T-helper 1 cell treated with Interleukin-12 subunit alpha and Interleukin-12 subunit beta and Interleukin-4 antibody, amounts not matched to agents 30 μg/mL and 1 μg/mL, for 36 hours (primary cell): ENCODE results near the gene MTA1.

Experiments
- H3K27ac Mint-ChIP-seq: one replicate; pipeline ENCODE4 v1.8.0; 2021; ENCODE audit warnings: mild to moderate bottlenecking, mixed read lengths
- H3K27me3 Mint-ChIP-seq: one replicate; pipeline ENCODE4 v1.8.0; 2021; ENCODE audit warnings: low read depth, mixed read lengths
- H3K36me3 Mint-ChIP-seq: one replicate; pipeline ENCODE4 v1.8.0; 2021; ENCODE audit warnings: low read depth, mixed read lengths
- H3K4me1 Mint-ChIP-seq: one replicate; pipeline ENCODE4 v1.8.0; 2021; ENCODE audit warnings: low read depth, mixed read lengths
- H3K4me3 Mint-ChIP-seq: one replicate; pipeline ENCODE4 v1.8.0; 2021; ENCODE audit warnings: mild to moderate bottlenecking, moderate library complexity, mixed read lengths
- H3K9me3 Mint-ChIP-seq: one replicate; pipeline ENCODE4 v1.8.0; 2021; ENCODE audit warnings: mixed read lengths

MTA1 gene

DNA sequence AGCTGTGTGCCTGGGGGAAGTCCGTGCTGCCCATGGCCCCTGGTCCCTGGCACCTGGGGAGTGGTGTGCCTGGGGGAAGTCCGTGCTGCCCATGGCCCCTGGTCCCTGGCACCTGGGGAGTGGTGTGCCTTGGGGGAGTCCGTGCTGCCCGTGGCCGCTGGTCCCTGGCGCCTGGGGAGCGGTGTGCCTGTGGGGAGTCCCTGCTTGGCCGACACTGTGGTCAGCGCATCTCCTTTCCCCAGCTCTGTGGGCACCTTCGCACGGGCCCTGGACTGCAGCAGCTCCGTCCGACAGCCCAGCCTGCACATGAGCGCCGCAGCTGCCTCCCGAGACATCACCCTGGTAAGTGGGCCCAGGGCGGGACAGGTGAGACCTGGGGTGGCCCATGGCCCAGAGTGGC is 40.5 kb downstream of the MTA1 start:
- Mint-ChIP-seq H3K27me3 (no peaks in the 10 kb centered on the region), H3K27ac (no peak overlapping the region), H3K9me3 (no peaks in the 10 kb centered on the region), H3K4me1 (no peaks in the 10 kb centered on the region), H3K36me3 (peaks cover 9% of the 10 kb centered on the region), H3K4me3 (no peak overlapping the region)

DNA sequence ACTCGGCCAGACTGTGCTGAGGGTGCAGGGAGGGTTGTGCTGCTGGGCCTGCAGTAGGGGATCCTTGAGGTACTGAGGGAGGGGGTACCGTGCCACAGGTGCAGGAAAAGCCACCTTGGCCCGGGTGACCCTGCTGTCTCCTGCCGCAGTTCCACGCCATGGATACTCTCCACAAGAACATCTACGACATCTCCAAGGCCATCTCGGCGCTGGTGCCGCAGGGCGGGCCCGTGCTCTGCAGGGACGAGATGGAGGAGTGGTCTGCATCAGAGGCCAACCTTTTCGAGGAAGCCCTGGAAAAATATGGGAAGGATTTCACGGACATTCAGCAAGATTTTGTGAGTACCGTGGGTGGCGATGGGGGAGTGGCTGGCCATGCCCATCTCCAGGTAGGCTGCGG is 41.0 kb downstream of the MTA1 start:
- peaks cover 5% of the 10 kb centered on the region for H3K36me3 Mint-ChIP-seq
- no peak overlapping the region for H3K27ac Mint-ChIP-seq
- H3K4me1 Mint-ChIP-seq: no peaks in the 10 kb centered on the region
- H3K4me3 Mint-ChIP-seq: no peak overlapping the region
- no peaks in the 10 kb centered on the region for H3K9me3 Mint-ChIP-seq
- H3K27me3 Mint-ChIP-seq: no peaks in the 10 kb centered on the region

DNA sequence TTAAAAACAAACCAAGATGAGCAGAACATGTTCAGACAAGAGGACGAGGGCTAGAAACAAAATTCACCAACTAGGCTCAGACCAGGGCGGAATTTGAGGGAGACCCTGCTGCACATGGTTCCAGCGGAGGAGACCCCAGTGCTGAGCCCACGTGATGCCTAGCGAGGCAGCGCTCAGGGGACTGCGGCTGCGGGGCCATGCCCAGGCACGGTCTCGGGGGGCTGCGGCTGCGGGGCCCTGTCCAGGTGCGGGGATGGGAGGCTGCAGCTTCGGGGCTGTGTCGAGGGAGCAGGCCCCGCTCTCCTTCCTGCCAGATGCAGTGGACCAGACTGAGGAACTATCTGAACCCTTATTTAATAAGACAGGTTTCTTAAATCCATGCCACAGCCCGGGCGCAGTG is 42.3 kb downstream of the MTA1 start:
- Mint-ChIP-seq H3K4me1 (no peaks in the 10 kb centered on the region), H3K36me3 (peaks cover 2% of the 10 kb centered on the region), H3K4me3 (no peak overlapping the region), H3K27ac (no peak overlapping the region), H3K9me3 (no peaks in the 10 kb centered on the region), H3K27me3 (no peaks in the 10 kb centered on the region)

DNA sequence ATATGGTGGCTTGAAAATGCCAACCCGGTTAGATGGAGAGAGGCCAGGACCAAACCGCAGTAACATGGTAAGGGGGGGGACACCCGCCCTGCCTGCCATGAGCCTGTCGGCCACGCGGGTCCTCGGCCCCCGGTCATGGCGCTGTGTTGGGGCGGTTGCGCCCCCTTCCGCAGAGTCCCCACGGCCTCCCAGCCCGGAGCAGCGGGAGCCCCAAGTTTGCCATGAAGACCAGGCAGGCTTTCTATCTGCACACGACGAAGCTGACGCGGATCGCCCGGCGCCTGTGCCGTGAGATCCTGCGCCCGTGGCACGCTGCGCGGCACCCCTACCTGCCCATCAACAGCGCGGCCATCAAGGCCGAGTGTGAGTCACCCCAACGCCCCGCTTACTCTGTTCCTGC is 44.9 kb downstream of the MTA1 start:
- no peaks in the 10 kb centered on the region for H3K27me3 Mint-ChIP-seq
- H3K36me3 Mint-ChIP-seq: peaks cover 2% of the 10 kb centered on the region
- H3K27ac Mint-ChIP-seq: no peak overlapping the region
- H3K9me3 Mint-ChIP-seq: no peaks in the 10 kb centered on the region
- no peaks in the 10 kb centered on the region for H3K4me1 Mint-ChIP-seq
- no peak overlapping the region for H3K4me3 Mint-ChIP-seq

DNA sequence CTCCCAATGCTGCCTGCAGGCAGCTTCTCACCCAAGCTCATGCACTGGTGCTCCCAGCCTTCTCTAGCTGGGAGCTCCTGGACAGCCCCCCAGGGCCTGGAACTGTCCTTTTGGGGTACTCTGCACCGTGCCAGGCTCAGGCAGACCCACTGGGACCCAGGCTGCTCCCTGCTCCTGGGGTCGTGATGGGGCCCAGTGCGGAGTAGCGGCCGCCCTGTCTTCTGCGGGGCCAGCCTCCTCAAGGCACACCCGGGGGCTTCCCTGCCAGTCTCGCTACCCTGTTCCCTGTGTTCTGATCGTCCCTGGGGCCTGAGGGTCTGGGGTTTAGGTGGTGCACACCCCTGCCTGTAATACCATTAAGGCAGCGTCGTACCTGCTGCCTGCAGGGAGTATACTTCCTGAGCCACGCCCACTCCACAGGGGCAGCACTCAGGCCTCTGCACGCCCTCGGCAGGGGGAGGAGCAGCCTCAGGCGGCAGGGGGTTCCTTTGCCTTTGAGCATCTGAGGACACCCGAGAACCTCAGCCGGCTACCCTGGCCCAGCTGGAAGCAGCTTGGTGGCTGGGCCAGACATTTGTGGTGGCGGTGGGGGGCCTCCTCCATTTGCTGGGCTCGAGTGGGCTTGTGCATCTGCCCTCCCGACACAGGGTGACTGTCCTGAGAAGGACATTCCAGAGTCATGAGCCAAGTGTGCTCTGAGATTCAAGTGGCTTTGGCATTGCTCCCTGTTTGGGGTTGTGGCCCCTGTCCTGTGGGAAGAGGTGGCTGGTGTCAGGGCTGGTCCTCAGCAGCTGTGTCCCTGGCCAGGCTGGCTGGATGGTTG is 45.8 kb downstream of the MTA1 start:
- Mint-ChIP-seq H3K27me3 (no peaks in the 10 kb centered on the region), H3K27ac (no peak overlapping the region), H3K9me3 (no peaks in the 10 kb centered on the region), H3K36me3 (peaks cover 2% of the 10 kb centered on the region), H3K4me3 (no peak overlapping the region), H3K4me1 (no peaks in the 10 kb centered on the region)

DNA sequence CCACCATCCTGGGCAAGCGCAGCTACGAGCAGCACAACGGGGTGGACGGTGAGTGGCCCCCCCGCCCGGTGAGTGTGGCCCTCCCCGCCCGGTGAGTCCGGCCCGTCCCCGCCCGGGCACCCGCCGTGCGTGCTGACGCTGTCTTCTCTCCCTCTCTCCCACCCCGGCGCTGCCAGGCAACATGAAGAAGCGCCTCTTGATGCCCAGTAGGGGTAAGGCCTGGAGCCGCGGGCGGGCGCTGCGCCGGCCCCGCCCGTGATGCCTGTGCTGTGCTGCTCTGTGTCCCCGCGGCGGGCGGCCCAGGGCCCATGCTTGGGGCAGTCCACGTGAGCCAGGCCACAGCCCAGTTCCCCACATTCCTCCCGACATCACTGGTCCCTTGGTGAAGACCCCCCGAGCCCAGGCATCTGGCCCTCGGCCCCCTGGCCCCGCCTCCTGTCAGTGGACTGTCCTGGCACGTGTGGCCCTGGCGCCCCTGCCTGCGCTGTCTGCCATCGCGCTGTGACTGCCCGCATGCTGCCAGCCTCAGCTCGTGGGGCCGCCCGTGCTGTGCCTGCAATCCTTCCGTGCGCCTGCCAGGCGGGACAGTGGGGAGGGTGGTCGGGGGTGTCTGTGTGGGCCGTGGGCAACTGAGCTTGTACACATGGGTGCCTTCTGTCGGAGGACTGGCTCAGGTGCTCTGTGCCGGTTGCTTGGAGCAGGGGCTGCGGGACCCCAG is 47.1 kb downstream of the MTA1 start:
- H3K27me3 Mint-ChIP-seq: no peaks in the 10 kb centered on the region
- H3K4me3 Mint-ChIP-seq: no peak overlapping the region
- H3K27ac Mint-ChIP-seq: no peak overlapping the region

DNA sequence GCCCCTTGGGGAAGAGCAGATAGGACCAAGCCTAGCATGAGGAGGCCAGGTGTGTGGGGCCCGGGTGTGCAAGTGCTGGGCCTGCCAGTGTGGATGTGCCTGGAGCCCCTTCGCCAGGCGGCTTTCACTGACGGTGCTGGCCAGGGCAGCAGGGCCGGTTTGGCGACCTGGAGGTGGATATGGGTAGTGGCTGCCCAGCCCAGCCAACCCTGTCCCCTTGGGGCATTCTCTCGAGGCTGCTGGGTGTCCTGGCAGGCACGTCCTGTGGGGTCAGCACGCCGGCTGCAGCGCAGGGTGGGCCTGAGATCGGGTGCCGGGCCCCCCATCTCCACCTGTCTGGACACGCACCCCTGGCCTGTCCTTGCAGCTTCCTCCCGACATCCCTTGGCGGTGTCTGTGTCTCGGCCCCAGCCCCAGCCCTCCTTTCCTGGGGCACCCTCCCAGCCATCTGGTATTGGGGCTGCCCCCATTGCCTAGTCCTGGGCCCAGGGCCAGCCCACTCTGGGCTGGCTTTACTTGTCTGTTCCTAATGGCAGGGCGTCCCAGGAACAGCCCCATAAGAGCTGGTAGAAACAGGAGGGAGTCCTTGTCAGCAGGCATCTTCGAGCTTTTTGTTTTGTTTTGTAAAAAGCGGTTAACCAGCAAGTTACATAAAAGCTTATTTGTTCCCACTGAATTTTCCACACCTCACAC is 47.8 kb downstream of the MTA1 start:
- Mint-ChIP-seq H3K27ac (no peak overlapping the region), H3K36me3 (no peaks in the 10 kb centered on the region), H3K27me3 (no peaks in the 10 kb centered on the region), H3K9me3 (no peaks in the 10 kb centered on the region), H3K4me3 (no peak overlapping the region), H3K4me1 (no peaks in the 10 kb centered on the region)

More for the DNA sequence above, 47.1 kb downstream of the MTA1 start:
- Mint-ChIP-seq H3K4me1 (no peaks in the 10 kb centered on the region), H3K36me3 (peaks cover under 1% of the 10 kb centered on the region), H3K9me3 (no peaks in the 10 kb centered on the region)

DNA sequence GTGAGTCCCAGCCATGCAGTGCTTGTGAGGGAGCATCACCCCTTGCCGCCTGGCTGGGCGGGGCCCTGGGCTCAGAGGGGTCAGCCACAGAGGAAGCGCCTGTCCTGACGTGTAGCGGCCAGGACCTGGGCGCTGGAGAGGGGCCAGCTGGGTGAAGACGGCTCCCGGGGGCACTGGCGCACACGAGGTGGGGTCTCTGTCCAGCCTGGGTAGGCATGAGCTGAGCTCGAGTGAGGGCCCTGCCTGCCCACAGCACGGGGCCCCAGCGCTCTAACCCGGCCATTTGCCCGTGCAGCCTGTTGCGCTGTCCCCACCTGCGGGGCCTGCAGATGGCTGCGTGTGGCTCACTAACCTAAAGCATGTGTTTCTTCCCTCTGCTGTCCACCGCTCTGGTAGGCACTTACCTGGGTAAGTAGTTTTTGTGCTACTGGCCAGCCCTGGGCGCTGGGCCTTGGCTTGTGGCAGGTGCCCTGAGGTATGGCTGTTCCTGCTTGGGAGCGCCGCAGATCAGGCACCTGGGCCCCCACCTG is 48.4 kb downstream of the MTA1 start:
- Mint-ChIP-seq H3K9me3 (no peaks in the 10 kb centered on the region), H3K27me3 (no peaks in the 10 kb centered on the region), H3K36me3 (no peaks in the 10 kb centered on the region), H3K27ac (no peak overlapping the region), H3K4me3 (no peak overlapping the region), H3K4me1 (no peaks in the 10 kb centered on the region)

DNA sequence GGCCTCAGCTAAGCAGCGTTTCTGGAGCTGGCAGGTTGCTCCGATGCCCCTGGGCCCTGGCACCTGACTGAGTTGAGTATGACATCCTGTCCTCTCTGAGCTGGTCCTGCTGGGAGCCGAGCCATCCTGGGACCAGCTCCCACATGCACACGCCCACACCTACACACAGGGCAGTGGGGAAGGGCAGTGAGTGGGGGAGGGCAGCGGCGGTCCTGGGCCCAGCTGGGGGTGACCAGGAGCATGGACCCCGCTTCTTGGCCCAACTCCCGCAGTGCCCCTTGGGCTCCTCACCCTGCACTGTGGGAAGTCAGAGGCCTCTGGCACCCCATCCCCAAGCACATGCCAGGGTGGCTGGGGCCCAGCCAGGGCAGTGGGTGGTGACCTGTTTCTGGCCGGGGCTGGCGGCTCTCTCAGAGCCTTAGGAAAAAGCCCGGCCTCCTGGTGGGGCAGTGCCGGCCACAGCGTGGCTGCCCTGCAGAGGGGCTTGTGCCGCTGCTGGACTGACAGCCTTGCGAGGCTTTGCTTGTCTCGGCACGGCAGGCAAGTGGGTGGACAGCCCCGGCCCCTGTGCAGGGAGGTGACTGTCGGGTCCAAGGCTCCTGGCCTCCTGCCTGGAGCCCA is 49.1 kb downstream of the MTA1 start:
- no peak overlapping the region for H3K4me3 Mint-ChIP-seq
- no peaks in the 10 kb centered on the region for H3K27me3 Mint-ChIP-seq
- H3K27ac Mint-ChIP-seq: no peak overlapping the region
- no peaks in the 10 kb centered on the region for H3K4me1 Mint-ChIP-seq
- no peaks in the 10 kb centered on the region for H3K9me3 Mint-ChIP-seq
- no peaks in the 10 kb centered on the region for H3K36me3 Mint-ChIP-seq

DNA sequence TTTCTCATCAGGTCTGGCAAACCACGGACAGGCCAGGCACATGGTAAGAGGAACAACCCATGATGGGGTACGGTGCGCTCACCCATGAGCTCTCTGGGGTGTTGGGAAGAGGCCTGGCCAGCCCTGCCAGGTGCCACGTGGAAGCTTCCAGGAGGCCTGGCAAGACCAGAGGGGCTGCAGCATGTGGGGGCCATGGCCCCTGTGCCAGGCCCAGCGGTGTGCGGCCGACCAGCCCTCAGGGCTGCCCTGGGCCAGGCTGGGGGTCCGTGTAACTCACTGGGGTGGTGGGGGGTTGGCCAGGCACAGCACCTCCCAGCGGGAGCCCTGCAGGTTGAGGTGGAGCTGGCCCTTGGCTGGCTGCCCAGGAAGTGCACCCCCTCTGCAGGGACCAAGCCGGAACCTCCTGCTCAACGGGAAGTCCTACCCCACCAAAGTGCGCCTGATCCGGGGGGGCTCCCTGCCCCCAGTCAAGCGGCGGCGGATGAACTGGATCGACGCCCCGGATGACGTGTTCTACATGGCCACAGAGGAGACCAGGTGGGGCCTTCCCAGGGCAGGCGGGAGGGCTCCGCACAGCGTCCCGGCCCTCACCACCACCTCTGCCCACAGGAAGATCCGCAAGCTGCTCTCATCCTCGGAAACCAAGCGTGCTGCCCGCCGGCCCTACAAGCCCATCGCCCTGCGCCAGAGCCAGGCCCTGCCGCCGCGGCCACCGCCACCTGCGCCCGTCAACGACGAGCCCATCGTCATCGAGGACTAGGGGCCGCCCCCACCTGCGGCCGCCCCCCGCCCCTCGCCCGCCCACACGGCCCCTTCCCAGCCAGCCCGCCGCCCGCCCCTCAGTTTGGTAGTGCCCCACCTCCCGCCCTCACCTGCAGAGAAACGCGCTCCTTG is 50.1 kb downstream of the MTA1 start:
- H3K36me3 Mint-ChIP-seq: no peaks in the 10 kb centered on the region
- H3K9me3 Mint-ChIP-seq: no peaks in the 10 kb centered on the region
- H3K27me3 Mint-ChIP-seq: no peaks in the 10 kb centered on the region
- H3K27ac Mint-ChIP-seq: no peak overlapping the region
- H3K4me1 Mint-ChIP-seq: peaks cover 1% of the 10 kb centered on the region
- H3K4me3 Mint-ChIP-seq: no peak overlapping the region

DNA sequence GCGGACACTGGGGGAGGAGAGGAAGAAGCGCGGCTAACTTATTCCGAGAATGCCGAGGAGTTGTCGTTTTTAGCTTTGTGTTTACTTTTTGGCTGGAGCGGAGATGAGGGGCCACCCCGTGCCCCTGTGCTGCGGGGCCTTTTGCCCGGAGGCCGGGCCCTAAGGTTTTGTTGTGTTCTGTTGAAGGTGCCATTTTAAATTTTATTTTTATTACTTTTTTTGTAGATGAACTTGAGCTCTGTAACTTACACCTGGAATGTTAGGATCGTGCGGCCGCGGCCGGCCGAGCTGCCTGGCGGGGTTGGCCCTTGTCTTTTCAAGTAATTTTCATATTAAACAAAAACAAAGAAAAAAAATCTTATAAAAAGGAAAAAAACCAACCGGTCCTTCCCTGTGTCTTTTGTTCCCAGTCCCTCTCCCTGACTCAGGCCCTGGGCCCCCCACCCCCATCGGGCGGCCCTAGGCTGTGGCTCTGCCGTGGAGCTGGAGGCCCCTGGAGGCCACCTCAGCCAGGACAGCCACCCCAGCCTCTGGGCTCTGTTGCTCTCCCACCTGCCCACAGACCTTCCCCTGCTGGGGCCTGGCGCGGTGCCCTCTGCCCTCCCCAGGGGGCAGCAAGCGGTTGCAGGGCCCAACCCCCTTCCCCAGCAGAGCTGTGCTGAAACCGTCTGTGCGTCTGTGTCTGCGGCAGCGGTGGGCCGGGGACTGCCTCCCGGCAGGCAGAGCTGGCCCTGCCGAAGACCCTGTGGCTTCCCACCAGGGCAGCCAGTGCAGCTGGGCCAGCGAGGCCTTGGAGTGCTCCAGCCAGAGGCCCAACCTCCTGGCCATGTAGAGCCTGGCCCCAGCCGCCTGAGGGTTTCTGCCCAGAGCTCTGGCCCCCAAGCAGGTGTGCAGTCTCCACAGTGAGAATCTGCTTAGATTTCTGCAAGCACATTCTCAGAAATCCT is 51.0 kb downstream of the MTA1 start:
- no peaks in the 10 kb centered on the region for H3K36me3 Mint-ChIP-seq
- peaks cover 1% of the 10 kb centered on the region for H3K4me1 Mint-ChIP-seq
- H3K4me3 Mint-ChIP-seq: no peak overlapping the region
- no peaks in the 10 kb centered on the region for H3K27me3 Mint-ChIP-seq
- H3K27ac Mint-ChIP-seq: no peak overlapping the region
- H3K9me3 Mint-ChIP-seq: no peaks in the 10 kb centered on the region

DNA sequence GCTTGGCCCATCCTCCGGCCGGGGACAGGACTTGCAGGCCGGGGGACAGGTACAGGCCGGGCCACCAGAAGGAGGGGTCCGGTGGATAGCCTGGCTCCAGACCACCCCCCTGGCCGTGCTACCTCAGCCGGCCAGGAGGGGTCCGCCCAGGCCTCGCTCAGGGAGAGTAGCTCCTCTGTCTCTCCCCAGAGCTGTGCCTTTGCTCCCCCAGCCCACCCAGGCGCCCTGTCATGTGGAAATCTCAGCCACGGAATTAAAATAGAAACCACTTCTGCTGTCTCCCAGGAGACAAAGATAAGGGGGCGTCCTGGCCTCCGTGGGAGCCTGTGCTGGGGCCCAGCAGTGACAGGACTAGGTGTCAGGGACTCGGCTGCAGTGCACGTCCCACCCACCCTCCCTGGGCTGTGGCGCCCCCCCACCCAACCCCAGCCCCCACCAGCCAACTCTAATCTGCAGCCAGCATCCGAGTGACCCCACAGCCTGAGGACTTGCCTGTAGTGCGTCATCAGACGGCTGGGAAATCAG is 51.7 kb downstream of the MTA1 start:
- H3K36me3 Mint-ChIP-seq: no peaks in the 10 kb centered on the region
- no peaks in the 10 kb centered on the region for H3K9me3 Mint-ChIP-seq
- H3K4me3 Mint-ChIP-seq: no peak overlapping the region
- H3K4me1 Mint-ChIP-seq: peaks cover 1% of the 10 kb centered on the region
- no peak overlapping the region for H3K27ac Mint-ChIP-seq
- H3K27me3 Mint-ChIP-seq: peaks cover 5% of the 10 kb centered on the region
